Measurements from ENCODE around the gene OR9A2.
A peak's percentile ranks its signal among the peaks of the same experiment; 100 is the strongest.

Gene OR9A2, protein sequence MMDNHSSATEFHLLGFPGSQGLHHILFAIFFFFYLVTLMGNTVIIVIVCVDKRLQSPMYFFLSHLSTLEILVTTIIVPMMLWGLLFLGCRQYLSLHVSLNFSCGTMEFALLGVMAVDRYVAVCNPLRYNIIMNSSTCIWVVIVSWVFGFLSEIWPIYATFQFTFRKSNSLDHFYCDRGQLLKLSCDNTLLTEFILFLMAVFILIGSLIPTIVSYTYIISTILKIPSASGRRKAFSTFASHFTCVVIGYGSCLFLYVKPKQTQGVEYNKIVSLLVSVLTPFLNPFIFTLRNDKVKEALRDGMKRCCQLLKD

DNA sequence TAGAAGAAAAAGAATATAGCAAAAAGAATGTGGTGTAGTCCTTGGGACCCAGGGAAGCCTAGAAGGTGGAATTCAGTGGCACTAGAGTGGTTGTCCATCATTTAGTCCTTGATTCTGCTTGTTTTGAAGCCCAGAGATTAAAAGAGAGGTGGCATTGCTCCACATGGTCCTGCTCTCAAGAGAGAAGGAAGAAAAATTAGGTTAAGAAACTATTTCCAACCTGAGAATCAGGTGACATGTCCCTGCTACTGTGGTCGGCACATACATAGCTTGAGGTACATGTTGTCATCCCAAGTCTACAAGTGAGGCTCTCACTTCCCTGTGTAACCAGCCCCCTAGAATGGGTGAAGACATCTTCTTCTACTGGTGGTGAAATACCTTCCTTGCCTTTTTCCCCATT lies at the start of gene OR9A2:
Gene OR9A2 (minus strand): TSS at position 101 of the 400 bp plus-strand sequence. CDS start 0 bp downstream, at position 101.
- DNase-seq (ENCODE audit: low spot score) = no peak

DNA sequence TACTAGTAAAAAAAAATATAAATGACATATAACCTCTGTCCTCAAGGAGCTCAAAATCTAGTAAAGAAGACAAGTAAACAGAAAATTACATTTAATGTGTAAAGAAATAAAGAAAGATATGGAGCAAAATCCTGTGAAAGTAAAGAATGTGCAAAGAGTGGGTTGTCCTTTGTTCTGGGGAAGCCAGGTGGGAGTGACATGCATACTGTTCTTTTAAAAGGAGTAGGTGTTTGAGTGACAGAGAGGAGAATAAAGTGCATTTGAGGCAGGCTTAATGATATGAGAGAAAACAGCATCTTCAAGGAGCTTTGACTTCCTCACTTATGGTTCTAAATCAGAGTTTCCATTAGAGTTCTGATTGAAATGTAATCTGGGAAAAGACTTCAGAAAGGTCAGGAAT lies 47.2 kb upstream of the OR9A2 start:
- no peak for DNase-seq (ENCODE audit: low spot score)

DNA sequence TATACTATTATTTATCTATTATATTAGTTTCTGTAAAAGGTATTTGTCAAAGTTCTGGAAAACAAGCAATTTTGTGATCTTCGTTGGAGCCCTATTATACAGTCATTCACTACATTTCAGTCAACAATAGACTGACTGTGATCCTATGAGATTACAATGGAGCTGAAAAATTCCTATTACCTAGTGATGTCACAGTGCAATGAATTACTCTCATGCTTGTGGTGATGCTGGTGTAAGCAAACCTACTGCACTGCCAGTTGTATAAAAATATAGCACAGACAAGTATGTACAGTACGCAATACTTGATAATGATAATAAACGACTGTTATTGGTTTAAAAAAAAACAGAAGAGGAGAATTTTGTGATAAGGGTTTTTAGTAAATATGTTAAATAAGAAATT lies 46.6 kb upstream of the OR9A2 start:
- no peak for DNase-seq (ENCODE audit: low spot score)

DNA sequence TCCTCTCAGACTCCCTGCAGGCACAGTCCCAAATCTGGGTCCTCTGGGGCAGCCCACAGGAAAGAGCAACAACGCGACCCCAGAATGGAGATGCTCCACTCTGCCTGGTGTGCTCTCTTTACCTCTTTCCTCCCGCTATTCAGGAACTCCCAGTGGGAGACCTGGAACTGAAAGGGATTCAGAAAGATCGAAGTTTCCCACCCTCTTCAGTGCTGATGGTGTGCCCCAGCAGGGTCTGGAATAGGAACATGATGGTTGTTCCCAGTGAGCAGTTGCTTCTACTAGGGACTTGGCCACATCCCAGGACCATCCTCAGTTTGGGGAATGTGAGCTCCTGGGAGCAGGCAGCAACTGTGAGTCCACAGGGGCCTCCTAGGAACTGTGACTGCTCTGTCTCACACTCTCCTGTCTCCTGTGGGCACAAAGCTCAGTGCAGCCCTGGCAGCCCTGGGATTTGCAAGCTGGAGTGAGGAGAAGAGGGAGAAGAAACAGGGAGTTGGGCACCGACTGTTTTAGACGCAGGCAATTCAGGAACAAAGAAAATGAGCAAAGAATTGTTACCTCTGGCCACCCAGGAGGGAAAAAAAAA lies 43.1 kb upstream of the OR9A2 start:
- DNase-seq (ENCODE audit: low spot score) = no peak

DNA sequence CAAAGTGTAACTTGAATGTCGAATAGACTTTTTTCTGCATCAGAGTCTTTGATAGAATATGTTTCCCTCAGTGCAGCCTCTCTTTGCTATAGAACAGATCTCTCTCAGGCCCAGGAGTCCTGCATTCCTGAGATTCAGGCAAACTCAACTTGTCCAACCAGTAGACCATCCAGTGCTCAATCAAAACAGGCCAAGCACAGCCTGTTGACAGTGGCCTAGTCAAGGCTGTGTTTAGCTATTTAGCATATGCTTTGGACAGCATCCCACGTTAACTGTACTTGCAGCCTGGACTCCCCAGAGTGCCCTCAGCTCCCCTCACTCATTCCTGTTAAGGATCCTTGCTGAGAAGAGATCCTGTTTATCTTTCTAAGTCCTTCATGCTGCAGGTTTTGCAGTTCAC lies 41.5 kb upstream of the OR9A2 start:
- DNase-seq (ENCODE audit: low spot score) = no peak

DNA sequence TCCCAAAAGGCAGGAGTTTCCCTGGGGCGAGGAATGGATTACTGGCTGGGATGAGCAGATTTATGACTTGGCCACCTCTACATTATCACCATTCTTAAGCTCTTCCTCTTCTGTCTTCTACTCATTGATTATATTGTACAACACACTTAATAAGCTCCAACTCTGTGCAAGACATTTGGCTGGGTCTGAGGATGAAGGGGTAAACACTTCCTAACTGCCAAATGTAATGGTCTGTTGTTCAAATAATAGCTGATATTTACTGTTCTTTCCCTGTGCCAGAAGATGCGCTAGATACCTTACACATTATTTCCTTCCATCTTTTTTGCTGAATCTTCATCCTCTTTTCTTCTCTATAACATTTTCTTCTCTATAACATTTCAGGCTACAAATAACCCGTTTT lies 36.8 kb upstream of the OR9A2 start:
- no peak for DNase-seq (ENCODE audit: low spot score)

DNA sequence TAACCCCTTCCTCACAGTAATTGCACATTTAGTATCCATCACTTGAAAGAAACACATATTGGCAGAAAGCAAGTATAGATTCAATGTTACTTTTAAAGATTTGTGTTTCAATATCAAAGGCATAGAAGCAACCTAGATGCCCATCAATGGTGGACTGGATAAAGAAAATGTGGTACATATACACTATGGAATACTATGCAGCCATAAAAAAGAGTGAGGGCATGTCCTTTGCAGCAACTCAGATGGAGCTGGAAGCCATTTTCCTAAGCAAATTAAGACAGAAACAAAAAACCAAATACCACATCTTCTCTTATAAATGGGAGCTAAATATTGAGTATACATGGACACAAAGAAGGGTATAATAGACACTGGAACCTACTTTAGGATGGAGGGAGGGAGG lies 28.8 kb upstream of the OR9A2 start:
- DNase-seq (ENCODE audit: low spot score) = no peak

DNA sequence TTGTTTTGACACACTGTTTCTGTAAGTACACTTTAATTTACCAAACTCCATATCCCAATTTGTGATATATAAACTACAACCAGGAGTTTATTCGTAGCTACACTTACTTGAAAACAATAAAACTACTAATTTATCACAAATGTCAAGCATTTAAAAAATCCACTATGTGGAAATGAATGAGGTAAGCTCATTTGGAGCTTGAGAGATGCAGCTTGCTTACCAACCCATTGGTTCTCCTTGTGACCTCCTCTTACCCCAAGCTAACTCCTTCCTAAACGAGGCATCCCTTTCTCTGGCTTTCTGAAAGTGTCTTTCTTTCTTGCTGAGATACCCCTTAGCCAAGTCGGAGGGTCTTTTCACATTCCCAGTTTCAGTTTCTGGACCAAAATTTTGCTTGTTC lies 27.7 kb upstream of the OR9A2 start:
- DNase-seq (ENCODE audit: low spot score) = no peak

DNA sequence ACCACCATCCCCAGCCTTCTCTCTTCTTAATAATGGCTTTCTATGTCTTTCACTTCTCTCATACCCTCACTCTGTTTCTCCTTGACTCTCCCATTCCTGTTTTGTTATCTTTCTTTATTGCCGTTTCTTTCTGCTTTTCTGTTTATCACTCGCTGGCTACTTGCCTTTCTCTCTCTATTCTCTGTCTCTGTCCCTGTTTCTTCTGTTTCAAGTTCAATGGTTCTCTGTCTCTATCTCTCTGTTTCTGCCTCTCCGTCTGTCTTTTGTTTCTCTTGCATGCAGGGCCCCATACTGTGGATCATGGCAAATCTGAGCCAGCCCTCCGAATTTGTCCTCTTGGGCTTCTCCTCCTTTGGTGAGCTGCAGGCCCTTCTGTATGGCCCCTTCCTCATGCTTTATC lies 25.1 kb upstream of the OR9A2 start, which contains the start of gene OR6V1:
Gene OR6V1 (plus strand): TSS at position 301 of the 400 bp plus-strand sequence. CDS start 0 bp downstream, at position 301.
- no peak for DNase-seq (ENCODE audit: low spot score)

DNA sequence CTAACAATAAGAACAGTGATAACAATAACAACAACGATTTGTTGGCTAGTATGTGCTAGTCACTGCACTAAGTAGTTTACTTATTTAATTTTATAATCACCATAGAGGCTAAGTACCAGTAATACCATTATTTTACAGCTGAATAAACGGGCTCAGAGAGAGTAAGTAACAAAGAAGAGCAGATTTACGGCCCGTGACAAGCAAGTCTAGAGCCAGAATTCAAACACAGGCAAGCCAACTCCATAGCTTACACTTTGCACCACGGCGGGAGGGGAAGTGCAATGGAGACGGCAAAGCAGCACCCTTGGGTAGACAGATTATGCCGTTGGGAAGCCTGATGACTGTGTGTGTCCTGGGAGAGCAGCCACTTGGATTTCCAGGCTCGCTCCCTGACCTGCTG lies 24.0 kb upstream of the OR9A2 start:
- no peak for DNase-seq (ENCODE audit: low spot score)

DNA sequence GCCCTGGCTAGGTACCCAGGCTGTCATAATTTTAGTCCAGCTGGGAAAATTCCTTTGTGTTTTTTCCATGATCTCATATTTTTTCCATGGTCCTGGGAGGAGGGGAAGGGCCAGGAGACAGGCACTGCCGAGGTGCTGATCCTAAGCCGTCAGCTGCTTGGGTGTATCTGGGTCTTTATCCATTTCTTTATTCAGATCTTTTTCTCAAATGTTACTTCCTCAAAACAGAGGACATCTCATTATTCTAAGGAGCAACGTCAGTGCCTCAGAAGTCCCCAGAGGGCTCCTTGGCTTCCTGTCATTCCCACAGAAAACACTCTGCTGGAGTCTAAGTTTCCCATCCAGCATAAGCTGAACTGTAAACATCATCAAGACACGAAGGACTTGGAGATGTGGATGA lies 22.4 kb upstream of the OR9A2 start:
- no peak for DNase-seq (ENCODE audit: low spot score)

DNA sequence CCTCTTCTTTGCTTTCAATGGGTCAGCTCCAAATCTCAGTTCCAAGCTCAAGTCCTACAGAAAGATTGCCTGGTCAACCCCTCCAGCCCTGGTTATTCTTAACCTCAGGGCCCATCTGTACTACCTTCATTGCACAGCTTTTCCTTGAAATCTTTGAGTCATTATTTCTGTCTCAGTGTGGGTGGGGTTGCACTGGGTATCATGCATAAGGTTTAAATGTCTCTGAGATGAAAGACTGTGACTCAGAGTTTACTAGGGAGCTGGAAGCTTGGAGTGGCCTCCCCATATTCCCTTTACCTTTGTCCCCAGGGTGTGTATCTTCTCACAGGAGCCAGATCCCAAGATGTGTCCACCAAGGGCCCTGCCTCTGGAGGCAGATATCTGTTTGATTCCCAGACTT lies 21.9 kb upstream of the OR9A2 start:
- no peak for DNase-seq (ENCODE audit: low spot score)

DNA sequence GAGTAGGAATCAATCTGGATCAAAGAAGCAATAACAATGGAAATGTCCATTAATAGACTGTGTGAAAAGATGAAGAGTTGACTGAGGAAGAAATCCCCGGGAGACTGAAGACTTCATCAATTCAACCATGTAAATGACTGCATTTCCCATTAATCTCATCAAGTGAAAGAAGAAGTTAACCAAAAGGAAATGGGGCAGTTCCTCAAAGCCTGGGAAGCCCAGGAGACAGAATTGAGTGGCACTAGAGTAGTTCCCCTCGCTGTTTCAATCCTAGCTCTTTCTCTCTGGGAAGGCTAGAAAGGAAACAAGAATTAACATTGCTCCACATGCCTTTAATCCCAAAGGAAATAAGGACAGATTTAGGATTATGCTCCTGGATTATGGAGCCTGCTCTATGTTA lies 20.4 kb upstream of the OR9A2 start:
- no peak for DNase-seq (ENCODE audit: low spot score)

DNA sequence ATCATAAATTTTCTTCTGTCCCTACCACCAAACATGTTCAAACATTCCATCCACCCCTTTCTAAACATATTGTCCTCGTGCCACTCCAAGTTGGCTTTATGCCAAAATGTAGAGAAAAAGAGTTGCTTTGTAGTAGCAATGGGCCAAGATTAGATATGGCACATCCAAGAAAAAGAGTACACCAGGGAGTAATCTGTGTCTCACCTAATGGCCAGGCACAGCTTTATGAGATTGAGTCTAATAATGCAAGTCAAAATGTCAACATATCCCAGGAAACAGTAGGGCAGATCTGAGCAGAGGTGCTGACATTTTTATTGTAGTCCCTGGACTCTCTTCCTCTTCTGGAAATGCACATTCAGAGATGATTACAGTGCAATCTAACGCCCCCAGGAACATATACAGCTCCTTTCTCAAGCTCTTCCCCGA lies 19.5 kb upstream of the OR9A2 start:
- DNase-seq (ENCODE audit: low spot score) = peak; percentile 3

DNA sequence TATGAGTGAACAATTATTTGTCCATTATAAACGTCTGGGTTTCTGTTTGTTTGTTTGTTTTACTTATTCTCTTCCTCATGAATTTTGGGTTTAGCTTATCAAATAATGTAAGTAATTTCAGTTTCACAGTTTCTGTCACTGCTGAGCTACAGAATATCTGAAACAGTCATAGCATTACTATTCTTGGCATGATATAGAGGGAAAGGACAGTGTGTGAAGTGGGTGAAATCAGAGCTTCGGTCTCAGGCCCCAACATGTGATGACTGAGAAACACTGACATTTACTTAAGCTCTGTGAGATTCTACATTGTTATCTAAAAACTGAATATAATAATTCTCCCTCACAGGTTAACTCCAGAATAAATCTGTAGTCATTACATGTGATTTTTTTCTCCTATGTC lies 16.5 kb upstream of the OR9A2 start:
- no peak for DNase-seq (ENCODE audit: low spot score)

DNA sequence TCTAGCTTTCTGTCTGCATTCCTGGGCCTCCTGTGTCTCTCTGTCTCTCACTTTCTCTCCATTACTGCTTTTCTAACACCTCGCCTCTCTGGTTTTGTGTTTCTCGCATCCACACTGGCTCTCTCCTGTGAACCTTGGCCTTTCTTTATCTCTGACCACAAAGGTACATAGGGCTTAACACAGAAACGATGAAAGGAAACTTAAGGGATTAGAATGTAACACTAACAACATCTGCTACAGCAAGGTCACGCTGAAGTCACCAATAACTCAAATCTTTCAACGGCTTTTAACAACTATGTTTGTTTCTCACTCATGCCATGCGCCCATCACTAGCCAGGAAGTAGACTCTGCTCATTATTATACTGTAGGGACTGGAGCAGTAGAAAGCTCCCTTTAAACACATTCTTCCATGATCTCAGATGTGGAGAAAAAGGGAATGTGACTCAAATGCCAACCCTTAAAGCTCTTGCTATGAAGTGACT lies 15.9 kb upstream of the OR9A2 start:
- DNase-seq (ENCODE audit: low spot score) = no peak

DNA sequence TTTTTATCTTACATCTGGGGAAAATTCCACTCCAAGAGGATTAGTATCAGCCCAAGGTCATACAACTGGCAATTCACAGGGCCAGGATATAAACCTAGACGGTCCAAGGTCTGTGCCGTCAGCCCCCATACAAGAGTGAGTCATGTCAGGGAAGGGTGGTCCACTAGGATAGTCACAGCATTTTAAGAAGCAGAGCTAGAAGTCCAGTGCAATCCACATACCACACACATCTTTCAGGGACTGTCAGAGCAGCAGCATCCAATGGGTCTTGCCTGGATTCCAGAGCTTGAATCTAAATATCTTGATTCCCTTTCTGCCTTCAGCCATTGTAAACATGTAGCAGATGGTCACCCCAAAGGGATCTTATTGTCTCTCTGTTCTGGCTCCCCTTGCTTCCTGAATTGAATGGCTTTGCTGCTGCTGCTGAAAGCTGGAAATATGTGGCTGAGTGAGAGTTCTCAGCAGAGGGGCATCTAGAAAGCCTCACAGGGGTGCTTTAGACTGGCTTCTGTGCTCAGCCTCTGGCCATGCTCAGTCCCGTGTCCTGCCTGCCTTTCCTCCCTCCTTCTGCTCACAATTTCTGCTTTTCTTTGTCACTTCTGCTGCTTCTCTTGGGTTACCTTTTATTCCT lies 15.3 kb upstream of the OR9A2 start:
- no peak for DNase-seq (ENCODE audit: low spot score)

DNA sequence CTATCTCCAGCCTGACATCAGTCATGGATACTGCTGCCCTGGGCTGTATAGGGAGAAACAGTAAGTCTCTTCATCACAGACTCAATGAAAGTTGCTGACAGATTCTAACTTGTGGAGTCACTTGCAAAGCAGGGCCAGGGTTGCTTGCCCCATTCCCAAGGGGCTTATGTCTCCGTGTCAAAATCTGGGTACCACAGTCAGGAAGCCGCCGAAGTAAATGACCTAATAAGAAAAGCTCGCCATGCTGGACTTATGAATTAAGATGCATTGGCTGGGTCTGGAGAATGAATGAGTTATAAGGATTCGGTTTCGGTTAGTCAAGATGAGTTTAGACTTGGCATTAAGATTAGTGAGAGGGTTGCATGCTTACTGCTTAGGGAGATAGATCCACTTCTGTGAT lies 14.4 kb upstream of the OR9A2 start:
- DNase-seq (ENCODE audit: low spot score) = no peak

DNA sequence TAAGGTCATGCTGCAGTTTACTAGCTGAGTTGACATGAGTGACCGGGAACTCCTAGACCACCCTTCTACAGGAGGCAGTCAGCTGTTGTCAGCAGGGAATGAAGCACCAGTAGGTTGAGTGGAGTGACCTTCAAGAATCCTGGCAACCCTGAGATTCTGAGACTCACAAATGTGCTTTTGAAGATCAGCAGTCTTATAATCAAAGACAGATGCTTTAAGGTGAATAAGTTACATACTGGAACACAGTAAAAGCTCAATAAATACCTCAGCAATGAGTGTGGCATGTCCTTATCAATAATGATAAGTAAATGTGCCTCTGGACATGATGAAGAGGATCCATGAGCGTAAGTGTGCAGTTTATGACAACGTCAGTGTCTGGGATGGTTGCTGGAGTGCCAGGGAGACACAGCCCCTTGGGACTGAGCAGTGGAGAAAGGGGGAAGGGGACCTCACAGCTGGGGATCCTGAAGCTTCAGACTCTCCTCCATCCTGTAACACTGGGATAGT lies 13.3 kb upstream of the OR9A2 start:
- DNase-seq (ENCODE audit: low spot score) = no peak

DNA sequence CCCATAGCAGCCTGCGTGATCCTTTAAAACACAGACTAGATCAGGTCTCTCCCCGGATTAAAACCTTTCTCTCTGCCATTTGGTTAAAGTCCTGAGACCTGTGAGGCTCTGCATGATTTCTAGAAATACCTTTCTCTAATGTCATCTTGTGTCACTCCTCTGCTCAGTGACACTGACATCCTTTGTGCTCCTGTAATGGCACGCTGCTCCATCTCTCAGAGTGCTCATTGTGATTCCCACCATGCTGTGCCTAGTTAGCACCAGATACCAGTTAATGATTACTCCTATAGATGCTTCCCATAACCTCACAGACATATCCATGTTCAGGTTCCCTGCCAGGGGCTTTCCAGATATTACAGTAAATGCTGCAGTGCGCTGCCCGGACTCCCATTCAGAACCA lies 11.7 kb upstream of the OR9A2 start:
- no peak for DNase-seq (ENCODE audit: low spot score)

DNA sequence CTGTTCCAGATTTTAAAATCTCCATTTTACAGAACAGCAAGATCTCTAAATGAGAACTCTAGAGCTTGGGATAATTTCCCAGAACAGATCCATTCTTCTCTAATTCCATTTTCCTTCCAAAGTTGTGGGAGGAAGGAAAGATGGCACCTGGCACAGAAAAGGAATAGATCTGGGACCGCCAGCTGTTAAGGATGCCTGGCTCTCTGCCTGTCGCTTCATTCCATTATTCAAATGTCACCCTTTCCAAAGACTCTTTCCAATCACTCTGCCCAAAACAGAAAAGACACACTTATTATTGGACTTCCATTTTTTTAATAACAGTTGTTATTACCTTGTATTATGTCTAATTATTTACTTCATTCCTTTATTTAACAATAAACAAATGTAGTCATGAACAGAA lies 751 bp upstream of the OR9A2 start:
- no peak for DNase-seq (ENCODE audit: low spot score)

DNA sequence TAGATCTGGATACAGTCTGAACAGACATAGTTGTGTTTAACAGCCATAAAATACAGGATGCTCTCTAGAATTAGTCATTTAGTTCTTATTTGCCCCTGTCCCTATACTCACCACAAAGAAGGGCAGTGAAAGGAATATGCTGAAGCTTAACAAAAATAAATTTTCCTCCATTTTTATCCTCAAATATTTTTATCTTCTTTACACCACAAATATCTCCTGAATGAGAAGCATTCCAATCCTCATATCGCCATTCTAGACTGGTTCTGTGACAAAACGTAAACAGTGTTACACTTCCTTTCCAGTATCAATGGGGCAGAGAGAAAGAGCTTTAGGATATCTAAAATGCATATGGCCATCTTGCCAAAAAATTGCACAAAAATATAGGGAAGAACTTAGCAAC lies 1.6 kb downstream of the OR9A2 start:
- DNase-seq (ENCODE audit: low spot score) = no peak

DNA sequence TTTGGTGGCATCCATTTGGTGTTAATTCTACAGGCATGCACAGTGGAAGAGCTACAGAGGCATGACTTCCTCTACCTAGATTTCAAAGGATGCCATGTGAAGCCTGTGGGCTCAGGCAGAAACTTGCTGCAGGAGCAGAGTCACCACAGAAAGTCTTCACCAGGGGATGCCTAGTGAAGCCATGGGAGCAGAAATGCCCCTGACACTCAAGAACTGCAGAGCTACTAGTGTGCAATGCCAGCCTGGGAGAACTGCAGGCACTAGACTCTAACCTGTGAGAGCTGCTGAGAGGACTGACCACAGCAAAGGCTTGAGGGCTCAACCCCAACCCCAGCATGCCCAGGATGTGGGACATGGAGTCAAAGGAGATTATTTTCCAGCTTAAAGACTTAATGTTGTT lies 3.9 kb downstream of the OR9A2 start:
- DNase-seq (ENCODE audit: low spot score) = no peak
